Omental fat pad (tissue), 4 donors: ENCODE measurements around the gene PHF21B. TPM values are rescaled to one million over a fixed set of nuclear protein-coding genes. Genes with fewer than 3 reads are reported as not detected.

Experiments used
- ATAC-seq: fragments of 150-250 bp; one replicate; pipeline ENCODE4 v1.9.1; 2016; ENCODE audit warnings: mild to moderate bottlenecking, moderate library complexity; ENCODE audit not compliant: low FRiP score
- DNase-seq: peaks from one replicate; pipeline ENCODE4 v3.0.0-alpha.2; 2019; ENCODE audit warnings: low spot score
- total RNA-seq, 4 donors: library from RNA; depleted of rRNA; stranded (reverse); fragments of >200 nt; gene quantifications; one replicate each; pipeline ENCODE4 v1.1.0, GENCODE V29; 2016
- TF ChIP-seq, protein P1 (sequence below), 3 donors: fragments of 450-650 bp; IDR thresholded peaks; one replicate each; pipeline ENCODE4 v1.5.1; 2016 to 2017; ENCODE audit warnings: antibody characterized with exemption in 3 of 3, mild to moderate bottlenecking in 3 of 3, moderate library complexity in 2 of 3

PHF21B gene
- total RNA-seq, 4 donors from 2014 or later = 0.44 TPM; not detected in 3

DNA sequence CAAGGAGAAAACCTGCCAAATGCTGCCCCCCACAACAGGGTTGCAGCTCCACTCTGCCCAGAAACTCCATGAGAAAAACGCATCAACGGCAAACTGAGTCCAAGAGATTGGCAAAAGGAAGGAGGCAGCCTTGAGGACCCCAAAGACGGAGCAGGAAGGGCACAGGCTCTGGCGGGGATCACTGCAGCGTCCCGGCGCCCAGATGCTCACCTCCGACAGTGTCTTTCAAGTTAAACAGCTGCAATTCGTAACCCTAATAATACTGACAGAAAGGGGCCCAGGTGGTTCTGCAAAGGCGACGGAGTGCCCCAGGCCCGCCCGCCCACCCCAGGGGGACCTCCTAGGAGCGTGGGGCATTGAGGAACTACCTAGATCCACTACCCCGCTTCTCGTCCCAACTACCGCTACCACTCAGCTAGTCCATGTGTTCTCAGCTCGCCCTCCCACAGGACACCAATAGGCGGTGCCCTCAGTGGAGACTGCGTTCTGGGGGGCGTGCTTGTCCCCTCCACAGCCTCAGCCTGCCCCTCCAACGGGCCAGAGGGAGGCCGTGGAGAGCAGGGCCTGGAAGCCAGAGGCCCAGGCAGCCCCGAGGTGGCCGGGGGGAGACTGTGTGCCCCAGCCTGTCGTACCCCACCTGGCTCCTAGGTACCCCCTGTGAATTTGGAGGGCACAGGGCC is 127.4 kb downstream of the PHF21B start:
- TF ChIP-seq, protein P1, sequence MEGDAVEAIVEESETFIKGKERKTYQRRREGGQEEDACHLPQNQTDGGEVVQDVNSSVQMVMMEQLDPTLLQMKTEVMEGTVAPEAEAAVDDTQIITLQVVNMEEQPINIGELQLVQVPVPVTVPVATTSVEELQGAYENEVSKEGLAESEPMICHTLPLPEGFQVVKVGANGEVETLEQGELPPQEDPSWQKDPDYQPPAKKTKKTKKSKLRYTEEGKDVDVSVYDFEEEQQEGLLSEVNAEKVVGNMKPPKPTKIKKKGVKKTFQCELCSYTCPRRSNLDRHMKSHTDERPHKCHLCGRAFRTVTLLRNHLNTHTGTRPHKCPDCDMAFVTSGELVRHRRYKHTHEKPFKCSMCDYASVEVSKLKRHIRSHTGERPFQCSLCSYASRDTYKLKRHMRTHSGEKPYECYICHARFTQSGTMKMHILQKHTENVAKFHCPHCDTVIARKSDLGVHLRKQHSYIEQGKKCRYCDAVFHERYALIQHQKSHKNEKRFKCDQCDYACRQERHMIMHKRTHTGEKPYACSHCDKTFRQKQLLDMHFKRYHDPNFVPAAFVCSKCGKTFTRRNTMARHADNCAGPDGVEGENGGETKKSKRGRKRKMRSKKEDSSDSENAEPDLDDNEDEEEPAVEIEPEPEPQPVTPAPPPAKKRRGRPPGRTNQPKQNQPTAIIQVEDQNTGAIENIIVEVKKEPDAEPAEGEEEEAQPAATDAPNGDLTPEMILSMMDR (IDR thresholded peaks at IDR 0.05) = no peak
- ATAC-seq = no peak
- no peak for DNase-seq

DNA sequence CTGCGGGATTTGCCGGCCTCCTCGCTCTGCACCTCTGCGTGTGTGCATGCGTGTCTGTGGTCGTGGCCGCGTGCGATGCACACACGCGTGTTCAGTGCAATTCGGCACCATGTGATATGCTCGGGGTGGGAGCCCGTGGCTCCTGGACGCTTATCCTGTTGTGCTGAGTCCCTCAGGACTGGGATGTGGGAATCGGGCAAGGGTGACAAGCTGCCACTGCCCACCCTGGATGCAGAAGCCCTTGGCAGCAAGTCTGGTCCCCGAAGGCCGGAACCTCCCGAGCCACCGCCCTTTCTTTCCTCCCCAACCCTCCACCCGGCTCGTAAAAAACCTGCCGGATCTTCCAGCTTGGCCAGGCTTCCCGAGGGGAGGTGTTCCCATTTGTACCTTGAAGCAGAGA is 128.2 kb downstream of the PHF21B start:
- no peak for DNase-seq

DNA sequence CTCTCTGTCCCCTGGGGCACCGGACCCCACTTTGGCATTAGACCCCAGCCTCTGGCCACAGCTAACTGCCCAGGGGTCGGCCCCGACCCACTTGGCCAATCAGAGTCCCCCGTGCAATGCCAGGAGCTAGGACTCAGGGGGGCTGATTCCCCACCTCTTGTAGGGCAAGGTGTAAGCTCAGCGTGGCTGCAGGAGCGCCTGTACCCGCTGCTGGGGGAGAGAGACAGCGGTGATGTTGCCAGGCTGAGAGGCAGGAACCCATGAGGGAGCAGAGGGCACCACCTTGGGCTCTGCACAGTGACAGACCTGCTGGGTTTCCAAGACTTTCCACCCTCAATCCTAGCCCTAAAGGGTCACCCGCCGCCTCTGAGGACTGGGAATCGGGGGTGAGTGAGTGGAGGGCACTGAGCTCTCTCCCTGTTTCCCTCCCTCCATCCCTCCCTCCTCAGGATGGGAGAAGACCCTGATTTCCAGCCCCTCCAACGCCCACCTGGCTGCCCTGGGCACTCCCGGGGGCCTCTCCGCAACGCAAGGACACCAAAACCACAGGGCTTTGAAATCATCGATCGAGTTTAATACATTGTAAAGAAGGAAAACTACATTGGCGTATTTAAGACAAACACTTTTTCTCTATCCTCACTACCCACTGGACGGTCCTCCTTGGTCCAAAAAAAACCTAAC is 129.1 kb downstream of the PHF21B start:
- ATAC-seq = no peak
- TF ChIP-seq, protein P1 (IDR thresholded peaks at IDR 0.05) = no peak
- no peak for DNase-seq

More for the DNA sequence above, 128.2 kb downstream of the PHF21B start:
- TF ChIP-seq, protein P1 (IDR thresholded peaks at IDR 0.05) = no peak
- ATAC-seq = no peak

DNA sequence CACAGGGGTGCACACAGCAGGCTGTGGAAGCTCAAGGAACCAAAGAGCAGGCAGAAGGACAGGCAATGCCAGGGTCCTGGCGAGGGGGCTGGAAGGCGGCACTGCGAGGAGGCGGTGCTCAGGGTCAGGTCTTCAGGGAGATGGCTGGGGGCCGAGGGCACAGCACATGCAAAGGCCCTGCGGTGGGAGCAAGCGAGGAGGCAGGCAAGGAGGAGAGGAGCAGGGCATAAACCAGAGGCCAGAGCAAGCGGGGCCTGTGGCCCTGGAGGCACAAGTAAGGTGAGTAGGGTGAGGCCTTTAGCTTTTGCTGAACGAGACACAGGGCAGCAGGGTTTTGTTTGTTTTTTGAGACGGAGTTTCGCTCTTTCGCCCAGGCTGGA is 130.5 kb downstream of the PHF21B start:
- no peak for DNase-seq
- TF ChIP-seq, protein P1 (IDR thresholded peaks at IDR 0.05) = no peak
- ATAC-seq = no peak

DNA sequence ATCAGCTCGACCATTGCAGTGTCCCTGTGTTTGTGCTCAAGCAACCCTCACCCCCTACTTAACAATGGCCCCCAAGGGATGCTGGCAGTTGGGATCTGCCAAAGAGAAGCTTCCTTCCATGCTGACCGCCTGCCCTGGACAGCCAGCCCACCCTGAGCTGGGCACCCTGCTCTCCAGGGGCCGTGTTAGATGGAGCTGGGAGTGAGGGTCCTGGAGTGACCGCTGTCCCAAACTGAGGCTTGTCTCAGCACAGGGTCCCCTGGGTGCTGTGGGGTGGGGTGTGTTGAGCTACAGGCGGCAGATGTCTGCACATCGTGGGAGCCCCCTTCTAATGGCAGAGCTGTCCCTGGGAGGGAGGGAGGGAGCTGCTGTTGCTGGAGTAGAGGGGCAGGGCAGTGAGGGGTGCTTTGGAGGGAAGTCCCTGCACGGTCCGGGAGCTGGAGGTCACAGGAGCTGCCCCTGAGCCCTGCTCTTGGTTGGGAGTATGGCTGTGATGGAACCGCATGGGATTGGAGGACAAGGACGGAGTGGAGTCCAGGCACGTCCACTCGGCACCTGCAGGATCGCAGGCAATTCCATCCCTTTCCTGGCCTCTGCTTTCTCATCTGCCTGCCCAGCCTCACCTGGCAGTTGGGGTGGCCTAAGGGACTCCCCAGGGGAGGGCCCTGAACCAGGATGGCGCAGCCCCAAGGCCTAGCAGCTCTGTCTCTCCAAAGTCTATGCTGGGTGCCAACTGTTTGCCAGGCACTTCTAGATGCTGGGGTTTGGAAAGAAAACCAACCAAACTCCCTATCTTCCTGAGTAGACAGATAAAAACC is 131.1 kb downstream of the PHF21B start:
- no peak for ATAC-seq
- TF ChIP-seq, protein P1 (IDR thresholded peaks at IDR 0.05) = no peak
- no peak for DNase-seq

DNA sequence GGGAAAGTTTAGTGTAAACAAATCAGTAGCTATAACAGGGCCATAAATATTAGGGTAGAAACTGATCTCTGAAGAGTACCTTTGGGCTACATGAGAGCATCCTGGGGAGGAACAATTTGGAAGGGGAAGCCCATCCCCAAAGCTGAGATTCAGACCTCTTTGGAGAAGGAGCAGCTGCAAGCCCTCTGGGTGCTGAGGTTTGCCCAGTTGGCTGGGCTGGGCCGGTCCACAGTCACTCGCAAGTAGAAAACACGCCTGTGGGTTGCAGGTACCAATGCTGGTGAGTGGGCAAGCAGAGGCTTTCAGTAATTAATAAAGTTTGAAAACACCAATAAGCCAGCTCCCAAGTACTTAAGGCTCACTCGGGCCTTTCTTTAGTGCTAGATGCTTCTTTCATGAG is 132.9 kb downstream of the PHF21B start:
- DNase-seq (no peak), ATAC-seq (no peak)
- TF ChIP-seq, protein P1 (IDR thresholded peaks at IDR 0.05) = no peak
